HepG2 (cell line): Measurements from ENCODE around the gene SPI1. TPM values are rescaled to one million over a fixed set of nuclear protein-coding genes. Genes with fewer than 3 reads are reported as not detected.
A peak's percentile ranks its signal among the peaks of the same experiment; 100 is the strongest.

ENCODE experiments used
- ADNP ChIP-seq: sonication (generic); formaldehyde crosslinking; IDR thresholded peaks from 2 replicates; pipeline ENCODE4 v1.4.0; 2020; ENCODE audit warnings: missing genetic modification reagents
- ETV6 ChIP-seq: sonication (generic); formaldehyde crosslinking; conservative IDR thresholded peaks from 2 replicates; pipeline ENCODE4 v1.4.0; 2020; ENCODE audit warnings: missing genetic modification reagents
- MED8 ChIP-seq: sonication (generic); formaldehyde crosslinking; IDR thresholded peaks from 2 replicates; pipeline ENCODE4 v1.8.1; 2023; ENCODE audit warnings: mild to moderate bottlenecking, missing genetic modification reagents; ENCODE audit not compliant: insufficient replicate concordance
- MLLT10 ChIP-seq: sonication (generic); formaldehyde crosslinking; IDR thresholded peaks from 2 replicates; pipeline ENCODE4 v1.4.0; 2020; ENCODE audit warnings: missing genetic modification reagents
- NFE2L2 ChIP-seq: fragments of 150-350 bp; IDR thresholded peaks from 2 replicates; pipeline ENCODE4 v1.6.1; 2014; ENCODE audit warnings: low read length
- NFKBIZ ChIP-seq: IDR thresholded peaks from 2 replicates; pipeline ENCODE4 v1.6.1; 2018; ENCODE audit warnings: missing genetic modification reagents, missing compliant biosample characterization
- NR3C1 ChIP-seq: sonication (generic); formaldehyde crosslinking; IDR thresholded peaks from 2 replicates; pipeline ENCODE4 v1.4.0; 2020; ENCODE audit warnings: missing genetic modification reagents
- ONECUT2 ChIP-seq: sonication (generic); formaldehyde crosslinking; IDR thresholded peaks from 2 replicates; pipeline ENCODE4 v1.4.0; 2020; ENCODE audit warnings: missing genetic modification reagents
- POLR2A ChIP-seq, 2 experiments: IDR thresholded peaks; 2 replicates each; pipeline ENCODE4 v1.6.1; 2011; ENCODE audit warnings: low read depth in 2 of 2, low read length in 2 of 2, mild to moderate bottlenecking in 1 of 2, moderate library complexity in 1 of 2; ENCODE audit not compliant: insufficient read depth in 1 of 2
- TOPORS ChIP-seq: sonication (generic); formaldehyde crosslinking; IDR thresholded peaks from 2 replicates; pipeline ENCODE4 v1.8.0; 2023; ENCODE audit warnings: mild to moderate bottlenecking, missing genetic modification reagents
- ZNF24 ChIP-seq: fragments of 450-650 bp; IDR thresholded peaks from 2 replicates; pipeline ENCODE4 v1.6.1; 2017; ENCODE audit warnings: antibody characterized with exemption, mild to moderate bottlenecking
- ZNF382 ChIP-seq: sonication (generic); formaldehyde crosslinking; IDR thresholded peaks from 2 replicates; pipeline ENCODE4 v1.5.0; 2020; ENCODE audit warnings: missing genetic modification reagents, mild to moderate bottlenecking, borderline replicate concordance
- ZNF616 ChIP-seq: sonication (generic); formaldehyde crosslinking; IDR thresholded peaks from 2 replicates; pipeline ENCODE4 v1.5.0; 2020; ENCODE audit warnings: low read depth, mild to moderate bottlenecking, missing genetic modification reagents
- ZNF816 ChIP-seq: sonication (generic); formaldehyde crosslinking; IDR thresholded peaks from 2 replicates; pipeline ENCODE4 v1.8.0; 2022; ENCODE audit warnings: missing genetic modification reagents, mild to moderate bottlenecking, borderline replicate concordance
- polyA plus RNA-seq, 8 experiments: library from polyadenylated mRNA; depleted of rRNA in 3 of 8; stranded (reverse) in 7 of 8; unstranded in 1 of 8; fragments of >200 nt; fragmentation: Illumina TruSeq in 4 of 8; extraction: Trizol in 4 of 8; gene quantifications; 2 replicates each; pipeline versions ENCODE4 v1.2.1 to v1.2.3, GENCODE V29; 2011 to 2016; ENCODE audit warnings: low read depth in 4 of 8, missing spikeins in 1 of 8, mixed read lengths in 1 of 8; ENCODE audit not compliant: insufficient read depth in 1 of 8
- total RNA-seq, 5 experiments: library from RNA; depleted of rRNA; stranded (reverse); fragments of >200 nt; fragmentation: Illumina TruSeq; extraction: Trizol; gene quantifications; 2 replicates each; pipeline ENCODE4 v1.2.3, GENCODE V29; 2016; ENCODE audit warnings: low read depth in 1 of 5
- TF ChIP-seq, protein P1 (sequence below): sonication (generic); formaldehyde crosslinking; IDR thresholded peaks from 2 replicates; pipeline ENCODE4 v1.4.0; 2020; ENCODE audit warnings: mild to moderate bottlenecking, missing genetic modification reagents, borderline replicate concordance
- TF ChIP-seq, protein P2 (sequence below): sonication (generic); formaldehyde crosslinking; IDR thresholded peaks from 2 replicates; pipeline ENCODE4; 2020; ENCODE audit warnings: missing genetic modification reagents, mild to moderate bottlenecking, borderline replicate concordance
- TF ChIP-seq, protein P3 (sequence below): IDR thresholded peaks from 2 replicates; pipeline ENCODE4 v1.6.1; 2016
- TF ChIP-seq, protein P4 (sequence below): sonication (generic); formaldehyde crosslinking; IDR thresholded peaks from 2 replicates; pipeline ENCODE4 v1.4.0; 2020; ENCODE audit warnings: missing genetic modification reagents; ENCODE audit errors: not compliant biosample characterization
- TF ChIP-seq, protein P5 (sequence below): sonication (generic); formaldehyde crosslinking; IDR thresholded peaks from 2 replicates; pipeline ENCODE4 v1.4.0; 2020; ENCODE audit warnings: missing genetic modification reagents

The SPI1 gene
- total and polyA plus RNA-seq, 2 of the 13 experiments (the other 11 are each of a cell fraction or from before 2014, with no cell fraction given): not detected

DNA sequence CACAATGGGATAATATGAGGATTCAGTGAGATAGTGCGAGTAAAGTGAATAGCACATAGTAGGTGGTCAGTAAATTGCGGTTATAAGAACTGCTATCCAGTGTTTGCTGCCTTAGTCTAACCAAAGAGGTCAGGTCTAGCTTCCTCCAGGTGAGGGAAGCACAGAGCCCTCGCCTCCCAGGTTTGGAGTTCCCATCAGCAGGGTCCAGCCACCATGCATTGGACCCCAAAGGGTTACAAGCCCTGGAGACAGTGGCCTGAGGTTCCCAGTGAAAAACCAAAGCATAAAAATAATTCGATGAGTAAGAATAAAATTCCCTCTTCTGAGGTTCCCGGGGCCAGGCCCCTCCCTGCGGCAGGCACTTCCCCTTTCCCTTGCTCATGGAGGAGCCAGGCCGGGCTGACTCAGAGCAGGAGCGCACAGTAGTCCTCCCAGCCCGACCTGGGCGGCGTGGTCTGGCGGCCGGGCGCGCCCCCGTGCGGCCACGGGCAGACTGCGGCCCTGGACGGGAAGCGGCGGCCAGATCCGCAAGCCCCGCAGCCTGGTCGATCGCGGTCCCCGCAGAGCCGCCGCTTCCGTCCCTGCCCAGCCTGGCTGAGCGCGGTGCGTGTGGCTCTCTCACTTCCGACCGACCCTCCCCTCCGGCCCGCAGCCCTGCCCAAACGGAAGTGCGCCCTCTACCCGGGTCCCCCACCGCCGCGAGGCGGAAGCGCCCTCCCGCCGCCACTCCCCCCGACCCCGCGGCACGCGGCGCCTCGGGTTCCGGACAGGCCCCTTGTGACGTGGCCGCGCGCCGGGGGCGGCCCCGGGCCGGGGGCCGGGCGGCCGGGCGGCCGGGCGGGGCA lies 29.6 kb upstream of the SPI1 start, which contains the start of gene SLC39A13 (continued):
- TF ChIP-seq ZNF382 (CRISPR knock-in tag): no peak
- peak; percentile 86 for TF ChIP-seq ADNP (CRISPR knock-in tag)
- TF ChIP-seq NR3C1 (CRISPR knock-in tag): no peak
- TF ChIP-seq MED8: peak; percentile 11
- TF ChIP-seq, protein P1, sequence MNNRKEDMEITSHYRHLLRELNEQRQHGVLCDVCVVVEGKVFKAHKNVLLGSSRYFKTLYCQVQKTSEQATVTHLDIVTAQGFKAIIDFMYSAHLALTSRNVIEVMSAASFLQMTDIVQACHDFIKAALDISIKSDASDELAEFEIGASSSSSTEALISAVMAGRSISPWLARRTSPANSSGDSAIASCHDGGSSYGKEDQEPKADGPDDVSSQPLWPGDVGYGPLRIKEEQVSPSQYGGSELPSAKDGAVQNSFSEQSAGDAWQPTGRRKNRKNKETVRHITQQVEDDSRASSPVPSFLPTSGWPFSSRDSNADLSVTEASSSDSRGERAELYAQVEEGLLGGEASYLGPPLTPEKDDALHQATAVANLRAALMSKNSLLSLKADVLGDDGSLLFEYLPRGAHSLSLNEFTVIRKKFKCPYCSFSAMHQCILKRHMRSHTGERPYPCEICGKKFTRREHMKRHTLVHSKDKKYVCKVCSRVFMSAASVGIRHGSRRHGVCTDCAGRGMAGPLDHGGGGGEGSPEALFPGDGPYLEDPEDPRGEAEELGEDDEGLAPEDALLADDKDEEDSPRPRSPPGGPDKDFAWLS (CRISPR knock-in tag): 0 out of 2 replicates have a peak, but pooled peaks have one; percentile 35
- TF ChIP-seq POLR2A (IDR thresholded peaks at IDR 0.05; ENCODE audit: insufficient read depth in 1 of 2, low read depth in 2 of 2, low read length in 2 of 2): peak; percentile 57 to 90
- TF ChIP-seq, protein P2, sequence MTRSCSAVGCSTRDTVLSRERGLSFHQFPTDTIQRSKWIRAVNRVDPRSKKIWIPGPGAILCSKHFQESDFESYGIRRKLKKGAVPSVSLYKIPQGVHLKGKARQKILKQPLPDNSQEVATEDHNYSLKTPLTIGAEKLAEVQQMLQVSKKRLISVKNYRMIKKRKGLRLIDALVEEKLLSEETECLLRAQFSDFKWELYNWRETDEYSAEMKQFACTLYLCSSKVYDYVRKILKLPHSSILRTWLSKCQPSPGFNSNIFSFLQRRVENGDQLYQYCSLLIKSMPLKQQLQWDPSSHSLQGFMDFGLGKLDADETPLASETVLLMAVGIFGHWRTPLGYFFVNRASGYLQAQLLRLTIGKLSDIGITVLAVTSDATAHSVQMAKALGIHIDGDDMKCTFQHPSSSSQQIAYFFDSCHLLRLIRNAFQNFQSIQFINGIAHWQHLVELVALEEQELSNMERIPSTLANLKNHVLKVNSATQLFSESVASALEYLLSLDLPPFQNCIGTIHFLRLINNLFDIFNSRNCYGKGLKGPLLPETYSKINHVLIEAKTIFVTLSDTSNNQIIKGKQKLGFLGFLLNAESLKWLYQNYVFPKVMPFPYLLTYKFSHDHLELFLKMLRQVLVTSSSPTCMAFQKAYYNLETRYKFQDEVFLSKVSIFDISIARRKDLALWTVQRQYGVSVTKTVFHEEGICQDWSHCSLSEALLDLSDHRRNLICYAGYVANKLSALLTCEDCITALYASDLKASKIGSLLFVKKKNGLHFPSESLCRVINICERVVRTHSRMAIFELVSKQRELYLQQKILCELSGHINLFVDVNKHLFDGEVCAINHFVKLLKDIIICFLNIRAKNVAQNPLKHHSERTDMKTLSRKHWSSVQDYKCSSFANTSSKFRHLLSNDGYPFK (CRISPR knock-in tag): peak; percentile 98
- peak; percentile 96; the same call in 1 of the 2 replicates for TF ChIP-seq ZNF816 (CRISPR knock-in tag)
- no peak for TF ChIP-seq NFE2L2
- TF ChIP-seq, protein P3, sequence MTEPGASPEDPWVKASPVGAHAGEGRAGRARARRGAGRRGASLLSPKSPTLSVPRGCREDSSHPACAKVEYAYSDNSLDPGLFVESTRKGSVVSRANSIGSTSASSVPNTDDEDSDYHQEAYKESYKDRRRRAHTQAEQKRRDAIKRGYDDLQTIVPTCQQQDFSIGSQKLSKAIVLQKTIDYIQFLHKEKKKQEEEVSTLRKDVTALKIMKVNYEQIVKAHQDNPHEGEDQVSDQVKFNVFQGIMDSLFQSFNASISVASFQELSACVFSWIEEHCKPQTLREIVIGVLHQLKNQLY (CRISPR knock-in tag): no peak
- TF ChIP-seq, protein P4, sequence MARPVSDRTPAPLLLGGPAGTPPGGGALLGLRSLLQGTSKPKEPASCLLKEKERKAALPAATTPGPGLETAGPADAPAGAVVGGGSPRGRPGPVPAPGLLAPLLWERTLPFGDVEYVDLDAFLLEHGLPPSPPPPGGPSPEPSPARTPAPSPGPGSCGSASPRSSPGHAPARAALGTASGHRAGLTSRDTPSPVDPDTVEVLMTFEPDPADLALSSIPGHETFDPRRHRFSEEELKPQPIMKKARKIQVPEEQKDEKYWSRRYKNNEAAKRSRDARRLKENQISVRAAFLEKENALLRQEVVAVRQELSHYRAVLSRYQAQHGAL (CRISPR knock-in tag): no peak
- TF ChIP-seq ZNF24: 0 out of 2 replicates have a peak, but pooled peaks have one; percentile 36
- 0 out of 2 replicates have a peak, but pooled peaks have one; percentile 54 for TF ChIP-seq ZNF616 (CRISPR knock-in tag)
- 0 out of 2 replicates have a peak, but pooled peaks have one; percentile 26 for TF ChIP-seq NFKBIZ (CRISPR knock-in tag)
- TF ChIP-seq ETV6: peak; percentile 94
- TF ChIP-seq MLLT10: no peak
- TF ChIP-seq, protein P5, sequence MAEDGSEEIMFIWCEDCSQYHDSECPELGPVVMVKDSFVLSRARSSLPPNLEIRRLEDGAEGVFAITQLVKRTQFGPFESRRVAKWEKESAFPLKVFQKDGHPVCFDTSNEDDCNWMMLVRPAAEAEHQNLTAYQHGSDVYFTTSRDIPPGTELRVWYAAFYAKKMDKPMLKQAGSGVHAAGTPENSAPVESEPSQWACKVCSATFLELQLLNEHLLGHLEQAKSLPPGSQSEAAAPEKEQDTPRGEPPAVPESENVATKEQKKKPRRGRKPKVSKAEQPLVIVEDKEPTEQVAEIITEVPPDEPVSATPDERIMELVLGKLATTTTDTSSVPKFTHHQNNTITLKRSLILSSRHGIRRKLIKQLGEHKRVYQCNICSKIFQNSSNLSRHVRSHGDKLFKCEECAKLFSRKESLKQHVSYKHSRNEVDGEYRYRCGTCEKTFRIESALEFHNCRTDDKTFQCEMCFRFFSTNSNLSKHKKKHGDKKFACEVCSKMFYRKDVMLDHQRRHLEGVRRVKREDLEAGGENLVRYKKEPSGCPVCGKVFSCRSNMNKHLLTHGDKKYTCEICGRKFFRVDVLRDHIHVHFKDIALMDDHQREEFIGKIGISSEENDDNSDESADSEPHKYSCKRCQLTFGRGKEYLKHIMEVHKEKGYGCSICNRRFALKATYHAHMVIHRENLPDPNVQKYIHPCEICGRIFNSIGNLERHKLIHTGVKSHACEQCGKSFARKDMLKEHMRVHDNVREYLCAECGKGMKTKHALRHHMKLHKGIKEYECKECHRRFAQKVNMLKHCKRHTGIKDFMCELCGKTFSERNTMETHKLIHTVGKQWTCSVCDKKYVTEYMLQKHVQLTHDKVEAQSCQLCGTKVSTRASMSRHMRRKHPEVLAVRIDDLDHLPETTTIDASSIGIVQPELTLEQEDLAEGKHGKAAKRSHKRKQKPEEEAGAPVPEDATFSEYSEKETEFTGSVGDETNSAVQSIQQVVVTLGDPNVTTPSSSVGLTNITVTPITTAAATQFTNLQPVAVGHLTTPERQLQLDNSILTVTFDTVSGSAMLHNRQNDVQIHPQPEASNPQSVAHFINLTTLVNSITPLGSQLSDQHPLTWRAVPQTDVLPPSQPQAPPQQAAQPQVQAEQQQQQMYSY (CRISPR knock-in tag): no peak; the same call in 1 of the 2 replicates
- peak; percentile 47; the same call in 1 of the 2 replicates for TF ChIP-seq ONECUT2 (CRISPR knock-in tag)
- peak; percentile 46; the same call in 1 of the 2 replicates for TF ChIP-seq TOPORS (CRISPR knock-in tag)
